ENCODE data around the gene ACOXL. TPM values are rescaled to one million over a fixed set of nuclear protein-coding genes. Genes with fewer than 3 reads are reported as not detected.

ACOXL gene
- total and polyA plus RNA-seq, 2 of the 8 experiments (the other 6 are each of a cell fraction or from before 2014, with no cell fraction given): 11.4 to 20.6 TPM

DNA sequence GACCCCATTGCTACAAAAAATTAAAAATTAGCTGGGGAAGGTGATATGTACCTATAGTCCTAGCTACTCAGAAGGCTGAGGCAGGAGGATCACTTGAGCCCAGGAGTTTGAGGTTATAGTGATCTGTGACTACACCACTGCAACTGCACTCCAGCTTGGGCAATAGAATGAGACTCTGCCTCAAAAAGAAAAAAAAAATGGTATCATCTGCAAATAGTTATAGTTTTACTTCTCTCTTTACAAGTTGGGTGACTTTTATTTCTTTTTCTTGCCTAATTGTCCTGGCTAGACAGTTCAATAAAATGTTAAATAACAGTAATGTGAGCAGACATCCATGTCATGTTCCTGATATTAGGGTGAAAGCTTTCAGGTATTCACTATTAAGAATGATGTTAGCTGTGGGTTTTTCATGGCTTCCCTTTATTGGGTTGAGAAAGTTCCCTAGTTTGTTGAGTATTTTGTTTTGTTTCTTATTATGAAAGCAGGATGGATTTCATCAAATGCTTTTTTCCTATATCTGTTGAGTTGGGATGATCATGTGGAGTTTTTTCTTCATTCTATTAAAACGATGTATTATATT is 24.9 kb upstream of the ACOXL start:
- no peak overlapping the region for H3K4me2 ChIP-seq (ENCODE audit: insufficient read depth in 1 of 2, low read depth in 2 of 2, low read length in 2 of 2)
- H4K20me1 ChIP-seq (replicated peaks in 1 of 2; ENCODE audit: control insufficient read depth in 1 of 2, insufficient read depth in 2 of 2, low read length in 2 of 2): no peaks in the 10 kb centered on the region
- no peak overlapping the region for H3K18ac ChIP-seq (ENCODE audit: extremely low read depth, low read length)
- 90% methylated on average over 1 of the region's 1 CpG; no CpG with 5 or more reads in 1 of the 2 experiments for WGBS, 2 experiments (ENCODE audit: extremely low coverage in 1 of 2, insufficient coverage in 1 of 2, insufficient read length in 1 of 2, insufficient replicate concordance in 2 of 2, low coverage in 1 of 2, low lambda C conversion rate in 2 of 2, missing lambda C conversion rate in 1 of 2)
- no peak overlapping the region for H3K14ac ChIP-seq (ENCODE audit: insufficient read length)
- no peaks in the 10 kb centered on the region for H3K27me3 ChIP-seq (replicated peaks in 1 of 4; ENCODE audit: control insufficient read depth in 3 of 4, extremely low read depth in 1 of 4, insufficient read depth in 3 of 4, low read length in 3 of 4)
- no peaks in the 10 kb centered on the region for H3K79me1 ChIP-seq (ENCODE audit: low read depth, low read length)
- TF ChIP-seq, protein P1, sequence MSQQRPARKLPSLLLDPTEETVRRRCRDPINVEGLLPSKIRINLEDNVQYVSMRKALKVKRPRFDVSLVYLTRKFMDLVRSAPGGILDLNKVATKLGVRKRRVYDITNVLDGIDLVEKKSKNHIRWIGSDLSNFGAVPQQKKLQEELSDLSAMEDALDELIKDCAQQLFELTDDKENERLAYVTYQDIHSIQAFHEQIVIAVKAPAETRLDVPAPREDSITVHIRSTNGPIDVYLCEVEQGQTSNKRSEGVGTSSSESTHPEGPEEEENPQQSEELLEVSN (IDR thresholded peaks at IDR 0.05): no peak
- TF ChIP-seq RBBP5 (IDR thresholded peaks at IDR 0.05; ENCODE audit: borderline replicate concordance, low read depth, low read length) (no peak), KDM5A (IDR thresholded peaks at IDR 0.05; ENCODE audit: low read length) (no peak), SIN3A (conservative IDR thresholded peaks at IDR 0.05 in 1 of 2, IDR thresholded peaks at IDR 0.05 in 1 of 2; ENCODE audit: low read depth in 1 of 2, low read length in 2 of 2) (no peak), JUN (IDR thresholded peaks at IDR 0.05; ENCODE audit: low read depth, low read length) (no peak), SP2 (IDR thresholded peaks at IDR 0.05; ENCODE audit: low read length) (no peak), RAD21 (IDR thresholded peaks at IDR 0.05 in 1 of 2, conservative IDR thresholded peaks at IDR 0.05 in 1 of 2; ENCODE audit: low read depth in 2 of 2, low read length in 2 of 2) (no peak), TBP (IDR thresholded peaks at IDR 0.05; ENCODE audit: low read depth, low read length) (no peak), RNF2 (IDR thresholded peaks at IDR 0.05; ENCODE audit: borderline replicate concordance, low read depth, low read length, missing control alignments, poor library complexity, severe bottlenecking) (no peak), EP300 (IDR thresholded peaks at IDR 0.05; ENCODE audit: borderline replicate concordance in 1 of 2, low read depth in 2 of 2, low read length in 2 of 2) (no peak)
- H3K56ac ChIP-seq (replicated peaks; ENCODE audit: insufficient read length, low read depth, low read length): no peak overlapping the region
- H3K23me2 ChIP-seq (ENCODE audit: low read depth, low read length): no peaks in the 10 kb centered on the region
- H3K27ac ChIP-seq (ENCODE audit: low read depth, low read length): no peak overlapping the region
- H2BK5ac ChIP-seq (ENCODE audit: low read depth, low read length): no peak overlapping the region
- H2BK15ac ChIP-seq (ENCODE audit: low read length): no peak overlapping the region
- H3K36me3 ChIP-seq (ENCODE audit: control insufficient read depth in 2 of 4, insufficient read depth in 4 of 4, low read length in 3 of 4): no peaks in the 10 kb centered on the region
- no peak overlapping the region for H4K5ac ChIP-seq (ENCODE audit: insufficient read length, low read depth, low read length)
- no peak overlapping the region for H4K8ac ChIP-seq (ENCODE audit: extremely low read depth, insufficient read depth, low read length)
- no peak overlapping the region for H2BK120ac ChIP-seq (replicated peaks; ENCODE audit: low read depth, low read length)
- H3K9me3 ChIP-seq (ENCODE audit: insufficient read depth in 2 of 2, low read depth in 1 of 2, low read length in 1 of 2): no peaks in the 10 kb centered on the region
- no peak overlapping the region for H3K4ac ChIP-seq (replicated peaks; ENCODE audit: insufficient read length, low read depth, low read length)
- CTCF ChIA-PET (ENCODE audit: partially characterized antibody): no interaction called here
- no peak overlapping the region for H2AFZ ChIP-seq (ENCODE audit: low read length)
- H3K23ac ChIP-seq (ENCODE audit: insufficient read length): no peak overlapping the region
- POLR2A ChIA-PET (ENCODE audit: partially characterized antibody): interaction anchor here (1.4 kb wide), 1 partner anchor 18 kb away, joined by 6 read pairs; no protein-coding TSS in a partner anchor
- FAIRE-seq: no peak
- no peak overlapping the region for H3K9ac ChIP-seq (replicated peaks in 1 of 4; ENCODE audit: extremely low read depth in 1 of 4, low read depth in 3 of 4, low read length in 3 of 4)
- no peak overlapping the region for H3K4me3 ChIP-seq (ENCODE audit: extremely low read depth in 1 of 4, insufficient read depth in 2 of 4, low read depth in 3 of 4, low read length in 4 of 4)
- H3K4me1 ChIP-seq (replicated peaks in 1 of 4; ENCODE audit: control insufficient read depth in 3 of 4, insufficient read depth in 4 of 4, low read length in 3 of 4): no peaks in the 10 kb centered on the region
- no peak overlapping the region for H4K91ac ChIP-seq (replicated peaks; ENCODE audit: insufficient read length, low read length)
- H2BK20ac ChIP-seq (ENCODE audit: low read length): no peak overlapping the region
- no peak for DNase-seq (ENCODE audit: low read depth in 1 of 2, low spot score in 2 of 2)
- H2BK12ac ChIP-seq (ENCODE audit: low read depth, low read length): no peak overlapping the region
- H3K79me2 ChIP-seq (ENCODE audit: control insufficient read depth in 1 of 2, insufficient read depth in 2 of 2, low read length in 2 of 2): no peaks in the 10 kb centered on the region
- no peak overlapping the region for H2AK5ac ChIP-seq (ENCODE audit: low read depth, low read length)
